ENCODE measurements around the gene COBL. TPM values are rescaled to one million over a fixed set of nuclear protein-coding genes. Genes with fewer than 3 reads are reported as not detected.

The COBL gene
- total RNA-seq, 3 donors from 2014 or later, result 2.2 to 37.3 (median 16.1) TPM

DNA sequence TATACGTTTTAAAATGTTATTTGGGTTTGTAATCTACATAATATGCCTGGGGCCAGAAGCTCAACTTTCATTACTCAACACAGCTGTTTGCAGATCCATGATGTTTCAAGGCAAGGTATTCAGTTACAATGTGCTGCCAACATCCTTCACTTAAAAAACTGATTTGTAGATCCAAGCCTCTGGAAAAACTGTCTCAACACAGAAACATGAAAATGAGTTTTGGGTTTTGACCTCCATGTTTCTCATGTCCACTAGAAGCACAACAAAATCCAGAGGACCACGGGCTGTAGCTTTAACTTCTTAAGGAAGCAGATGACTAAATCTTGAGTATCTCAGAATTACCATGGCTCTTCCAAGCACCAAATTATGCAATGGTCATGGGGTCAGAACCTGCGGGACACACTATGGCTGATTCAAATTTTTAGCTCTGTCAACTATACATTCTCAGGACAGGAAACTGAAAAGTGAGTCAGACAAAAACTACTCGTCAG lies 286.9 kb downstream of the COBL start:
- Histone ChIP-seq H3K4me1 (no peaks in the 10 kb centered on the region), H3K27me3 (no peaks in the 10 kb centered on the region), H3K36me3 (no peaks in the 10 kb centered on the region), H3K4me3 (no peak overlapping the region), H3K9me3 (no peaks in the 10 kb centered on the region), H3K27ac (no peak overlapping the region)
- TF ChIP-seq POLR2A (IDR thresholded peaks at IDR 0.05) (no peak), POLR2AphosphoS5 (IDR thresholded peaks at IDR 0.05) (no peak)
- TF ChIP-seq, protein P1, sequence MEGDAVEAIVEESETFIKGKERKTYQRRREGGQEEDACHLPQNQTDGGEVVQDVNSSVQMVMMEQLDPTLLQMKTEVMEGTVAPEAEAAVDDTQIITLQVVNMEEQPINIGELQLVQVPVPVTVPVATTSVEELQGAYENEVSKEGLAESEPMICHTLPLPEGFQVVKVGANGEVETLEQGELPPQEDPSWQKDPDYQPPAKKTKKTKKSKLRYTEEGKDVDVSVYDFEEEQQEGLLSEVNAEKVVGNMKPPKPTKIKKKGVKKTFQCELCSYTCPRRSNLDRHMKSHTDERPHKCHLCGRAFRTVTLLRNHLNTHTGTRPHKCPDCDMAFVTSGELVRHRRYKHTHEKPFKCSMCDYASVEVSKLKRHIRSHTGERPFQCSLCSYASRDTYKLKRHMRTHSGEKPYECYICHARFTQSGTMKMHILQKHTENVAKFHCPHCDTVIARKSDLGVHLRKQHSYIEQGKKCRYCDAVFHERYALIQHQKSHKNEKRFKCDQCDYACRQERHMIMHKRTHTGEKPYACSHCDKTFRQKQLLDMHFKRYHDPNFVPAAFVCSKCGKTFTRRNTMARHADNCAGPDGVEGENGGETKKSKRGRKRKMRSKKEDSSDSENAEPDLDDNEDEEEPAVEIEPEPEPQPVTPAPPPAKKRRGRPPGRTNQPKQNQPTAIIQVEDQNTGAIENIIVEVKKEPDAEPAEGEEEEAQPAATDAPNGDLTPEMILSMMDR (IDR thresholded peaks at IDR 0.05), result no peak
- DNase-seq (ENCODE audit: low spot score in 2 of 2), result no peak
- intact Hi-C loops (cut with DNase I; ENCODE audit: low total_unique reads), result no loop called here

DNA sequence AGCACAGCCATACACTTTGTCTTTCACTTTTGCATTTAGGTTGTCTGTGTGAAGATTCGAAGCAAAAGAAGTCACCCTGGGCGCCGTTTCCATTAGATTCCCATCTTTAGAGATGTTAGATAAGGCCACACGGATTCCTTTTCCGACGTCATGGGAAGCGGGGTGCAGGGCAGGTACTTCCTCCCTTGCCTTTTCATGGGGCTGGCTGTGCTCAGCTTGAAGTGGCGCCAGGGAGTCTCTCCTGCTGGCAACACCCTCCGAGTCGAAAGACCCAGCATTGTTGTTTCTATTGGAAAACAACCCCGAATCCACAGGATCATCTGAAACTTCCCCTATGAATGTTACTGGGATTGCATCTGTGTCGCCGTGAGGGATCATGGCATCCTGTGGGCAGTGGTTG lies 287.5 kb downstream of the COBL start:
- Histone ChIP-seq H3K27ac (no peak overlapping the region), H3K27me3 (no peaks in the 10 kb centered on the region), H3K36me3 (no peaks in the 10 kb centered on the region), H3K4me1 (no peaks in the 10 kb centered on the region), H3K9me3 (no peaks in the 10 kb centered on the region), H3K4me3 (no peak overlapping the region)
- no peak for DNase-seq (ENCODE audit: low spot score in 2 of 2)
- TF ChIP-seq POLR2AphosphoS5 (IDR thresholded peaks at IDR 0.05) (no peak), POLR2A (IDR thresholded peaks at IDR 0.05) (no peak)
- TF ChIP-seq, protein P1 (IDR thresholded peaks at IDR 0.05), result no peak
- intact Hi-C loops (cut with DNase I; ENCODE audit: low total_unique reads), result no loop called here

DNA sequence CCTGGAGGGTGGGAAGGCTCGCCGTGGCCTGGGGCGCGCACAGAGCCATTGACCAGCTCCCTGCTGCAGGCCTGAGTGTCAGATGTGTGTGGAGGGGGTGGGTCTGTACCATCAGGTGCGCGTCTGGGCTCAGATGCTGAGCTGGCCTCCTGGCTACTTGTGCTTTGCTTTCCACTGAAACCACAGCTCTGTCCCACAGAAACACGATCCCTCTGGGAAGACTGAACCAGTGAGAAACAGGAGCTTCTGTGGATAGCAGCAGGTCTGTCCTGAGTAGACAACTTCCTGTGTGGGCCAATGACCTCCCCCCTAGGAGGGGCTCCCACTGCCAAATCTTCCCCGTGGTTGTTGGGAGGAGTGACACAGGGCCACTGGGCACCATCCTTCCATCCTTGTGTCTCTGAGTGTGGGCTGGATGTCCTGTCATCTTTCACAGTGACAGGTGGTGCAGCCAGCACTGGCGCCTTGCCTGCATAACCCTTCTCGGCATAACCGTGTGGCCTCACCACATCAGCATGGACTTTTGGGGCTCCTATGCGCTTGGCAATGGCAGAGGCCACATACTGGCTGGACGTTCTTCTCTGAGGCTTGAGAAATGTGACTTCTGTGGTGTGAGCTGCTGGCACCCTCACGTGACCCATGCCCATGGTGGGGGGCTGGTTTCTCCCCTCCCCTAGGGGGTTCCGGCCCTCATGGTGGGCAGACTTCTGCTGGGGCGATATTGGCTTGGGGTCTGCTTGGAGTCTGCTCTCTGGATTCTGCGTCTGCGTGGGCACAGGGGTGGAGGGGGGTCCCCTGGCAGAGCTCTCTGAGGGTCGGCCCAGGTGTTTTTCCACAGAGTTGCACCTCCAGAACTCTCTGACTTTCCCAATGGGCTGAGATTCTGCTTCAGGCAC lies 288.4 kb downstream of the COBL start:
- Histone ChIP-seq H3K9me3 (no peaks in the 10 kb centered on the region), H3K27me3 (no peaks in the 10 kb centered on the region), H3K4me3 (no peak overlapping the region), H3K27ac (no peak overlapping the region), H3K36me3 (no peaks in the 10 kb centered on the region), H3K4me1 (no peaks in the 10 kb centered on the region)
- TF ChIP-seq, protein P1 (IDR thresholded peaks at IDR 0.05), result no peak
- TF ChIP-seq POLR2A (IDR thresholded peaks at IDR 0.05) (no peak), POLR2AphosphoS5 (IDR thresholded peaks at IDR 0.05) (no peak)
- no peak for DNase-seq (ENCODE audit: low spot score in 2 of 2)
- intact Hi-C loops (cut with DNase I; ENCODE audit: low total_unique reads), result no loop called here

DNA sequence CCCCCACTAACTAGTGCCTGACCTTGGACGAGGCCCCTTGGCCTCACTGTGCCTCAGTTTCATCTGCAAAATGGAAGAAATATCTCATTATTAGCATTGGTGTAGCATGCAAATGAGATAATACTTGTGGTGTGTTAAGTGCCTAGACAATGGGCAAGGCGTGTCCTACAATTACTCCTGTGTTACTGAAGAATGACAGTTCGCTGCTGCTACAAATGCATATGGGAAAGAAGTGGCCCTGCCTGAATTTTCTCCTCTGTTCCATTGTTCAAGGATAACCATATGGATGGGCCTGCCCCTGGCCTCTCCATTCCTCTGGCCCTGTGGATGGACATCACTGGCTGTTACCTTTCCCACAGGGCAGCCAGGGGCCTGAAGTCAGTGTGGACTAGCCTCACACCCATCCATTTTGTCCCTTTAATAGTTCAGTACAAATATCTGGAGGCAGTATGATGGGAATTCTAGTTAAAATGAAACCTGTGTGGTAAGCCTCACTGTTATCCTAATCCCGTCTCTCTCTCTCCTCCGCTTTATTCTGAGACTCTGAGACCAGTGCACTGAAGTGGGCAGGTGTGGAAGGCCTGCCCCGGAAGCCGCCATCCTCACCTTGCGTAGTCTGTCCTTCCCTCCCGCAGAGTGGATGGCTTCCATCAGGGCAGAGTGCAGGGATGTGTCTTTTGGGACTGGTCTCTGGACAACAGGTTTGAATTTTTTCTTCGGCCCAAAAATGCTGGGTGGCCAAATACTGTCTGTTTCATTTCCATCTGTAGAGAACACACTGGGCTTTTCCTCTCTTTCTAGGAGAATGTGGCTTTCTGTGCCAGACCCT lies 289.3 kb downstream of the COBL start:
- Histone ChIP-seq H3K9me3 (no peaks in the 10 kb centered on the region), H3K4me3 (no peak overlapping the region), H3K36me3 (no peaks in the 10 kb centered on the region), H3K27ac (no peak overlapping the region), H3K27me3 (no peaks in the 10 kb centered on the region), H3K4me1 (no peaks in the 10 kb centered on the region)
- no peak for DNase-seq (ENCODE audit: low spot score in 2 of 2)
- intact Hi-C loops (cut with DNase I; ENCODE audit: low total_unique reads), result no loop called here
- TF ChIP-seq, protein P1 (IDR thresholded peaks at IDR 0.05), result no peak
- TF ChIP-seq POLR2A (IDR thresholded peaks at IDR 0.05), result no peak

DNA sequence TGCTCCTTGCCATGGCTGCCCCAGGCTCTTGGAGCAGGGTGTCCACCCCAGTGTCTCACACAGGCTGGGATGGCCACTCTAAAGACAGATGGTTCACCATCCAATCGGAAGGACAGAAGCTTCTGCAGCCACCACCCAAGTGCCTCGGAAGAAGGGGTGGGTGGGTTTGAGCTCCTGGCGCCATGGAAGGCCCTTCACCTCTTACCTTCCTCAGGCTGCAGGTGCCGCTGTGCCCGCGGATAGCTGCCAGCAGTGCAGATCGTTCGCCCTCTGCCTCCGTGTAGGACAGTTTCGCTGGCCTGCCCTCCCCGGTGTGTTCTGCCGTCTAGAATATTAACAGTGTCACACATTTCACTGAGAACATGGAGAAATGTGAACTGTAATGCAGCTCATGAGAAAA lies 290.3 kb downstream of the COBL start:
- intact Hi-C loops (cut with DNase I; ENCODE audit: low total_unique reads), result no loop called here
- no peaks in the 10 kb centered on the region for H3K27me3 ChIP-seq
- H3K27ac ChIP-seq, result no peak overlapping the region
- no peak for TF ChIP-seq POLR2A (IDR thresholded peaks at IDR 0.05)
- no peak for TF ChIP-seq POLR2AphosphoS5 (IDR thresholded peaks at IDR 0.05)
- TF ChIP-seq, protein P1 (IDR thresholded peaks at IDR 0.05), result no peak
- no peaks in the 10 kb centered on the region for H3K9me3 ChIP-seq
- DNase-seq (ENCODE audit: low spot score in 2 of 2), result no peak
- no peak overlapping the region for H3K4me3 ChIP-seq
- H3K36me3 ChIP-seq, result no peaks in the 10 kb centered on the region
- no peaks in the 10 kb centered on the region for H3K4me1 ChIP-seq
